Smooth muscle cell (in vitro differentiated cells): Measurements from ENCODE around the gene SLC44A3. TPM values are rescaled to one million over a fixed set of nuclear protein-coding genes. Genes with fewer than 3 reads are reported as not detected.

Experiments
- DNase-seq: peaks from one replicate; lab custom pipeline; 2025; ENCODE audit not compliant: unreplicated experiment; lab: John Stamatoyannopoulos, UW
- H2AFZ ChIP-seq: fragments of 200-600 bp; sonication (generic); 2 replicates; pipeline ENCODE4 v1.6.0; 2016; ENCODE audit warnings: antibody characterized with exemption, low read depth, mild to moderate bottlenecking
- H3F3A ChIP-seq: fragments of 200-600 bp; sonication (generic); 2 replicates; pipeline ENCODE4 v1.6.0; 2017; ENCODE audit warnings: antibody characterized with exemption, low read depth
- H3K27ac ChIP-seq: fragments of 200-600 bp; sonication (generic); 2 replicates; pipeline ENCODE4 v1.5.1; 2016; ENCODE audit warnings: low read depth, mild to moderate bottlenecking
- H3K27me3 ChIP-seq: fragments of 200-600 bp; sonication (generic); 2 replicates; pipeline ENCODE4 v1.6.1; 2016; ENCODE audit warnings: low read depth, mild to moderate bottlenecking
- H3K36me3 ChIP-seq: fragments of 200-600 bp; sonication (generic); 2 replicates; pipeline ENCODE4 v1.5.1; 2016; ENCODE audit warnings: low read depth
- H3K4me1 ChIP-seq: fragments of 200-600 bp; sonication (generic); 2 replicates; pipeline ENCODE4 v1.5.1; 2016; ENCODE audit warnings: low read depth
- H3K4me2 ChIP-seq: fragments of 200-600 bp; sonication (generic); 2 replicates; pipeline ENCODE4 v1.6.0; 2016; ENCODE audit warnings: mild to moderate bottlenecking
- H3K4me3 ChIP-seq: fragments of 200-600 bp; sonication (generic); 2 replicates; pipeline ENCODE4 v1.5.1; 2016; ENCODE audit warnings: mild to moderate bottlenecking
- H3K79me2 ChIP-seq: fragments of 200-600 bp; sonication (generic); 2 replicates; pipeline ENCODE4 v1.6.0; 2016; ENCODE audit warnings: low read depth, mild to moderate bottlenecking
- H3K9ac ChIP-seq: fragments of 200-600 bp; sonication (generic); 2 replicates; pipeline ENCODE4 v1.6.0; 2016; ENCODE audit warnings: low read depth
- H3K9me3 ChIP-seq: fragments of 200-600 bp; sonication (generic); replicated peaks from 2 replicates; pipeline ENCODE4 v1.5.1; 2016; ENCODE audit warnings: low read depth
- H4K20me1 ChIP-seq: fragments of 200-600 bp; sonication (generic); 2 replicates; pipeline ENCODE4 v1.6.0; 2016; ENCODE audit warnings: low read depth
- CTCF ChIP-seq: fragments of 200-600 bp; sonication (generic); IDR thresholded peaks from 2 replicates; pipeline ENCODE4 v1.5.1; 2017; ENCODE audit warnings: borderline replicate concordance, mild to moderate bottlenecking, antibody characterized with exemption; ENCODE audit not compliant: insufficient read depth, poor library complexity, severe bottlenecking
- WGBS: methylation state at CpG from one replicate; pipeline ENCODE4 v1.1.7; 2016; ENCODE audit warnings: low lambda C conversion rate; 5-methylcytosine and 5-hydroxymethylcytosine counted together
- polyA plus RNA-seq: library from polyadenylated mRNA; unstranded; fragments of >200 nt; fragmentation: Nextera tagmentation; extraction: Ambion mirVana; gene quantifications from 2 replicates; pipeline ENCODE4 v1.2.1, GENCODE V29; 2016
- total RNA-seq: library from RNA; depleted of rRNA; stranded (reverse); fragments of >200 nt; gene quantifications from 2 replicates; pipeline ENCODE4 v1.2.3, GENCODE V29; 2014

The SLC44A3 gene
- total and polyA plus RNA-seq, 2 experiments from 2014 or later: 3.2 to 10.0 TPM

GRCh38 chr1:94778808-94779207 lies 41.3 kb upstream of the SLC44A3 start:
- no peak overlapping the region for H3K4me3 ChIP-seq
- no peaks in the 10 kb centered on the region for H3K9me3 ChIP-seq
- H3F3A ChIP-seq: peaks cover 7% of the 10 kb centered on the region
- H2AFZ ChIP-seq: no peak overlapping the region
- no peaks in the 10 kb centered on the region for H4K20me1 ChIP-seq
- H3K9ac ChIP-seq: no peak overlapping the region
- no peaks in the 10 kb centered on the region for H3K36me3 ChIP-seq
- H3K27ac ChIP-seq: no peak overlapping the region
- no peaks in the 10 kb centered on the region for H3K27me3 ChIP-seq
- TF ChIP-seq CTCF: no peak
- H3K4me2 ChIP-seq: no peak overlapping the region
- H3K4me1 ChIP-seq: peaks cover 6% of the 10 kb centered on the region
- H3K79me2 ChIP-seq: no peaks in the 10 kb centered on the region
- no peak for DNase-seq

GRCh38 chr1:94783342-94784189 lies 36.6 kb upstream of the SLC44A3 start:
- Histone ChIP-seq H3F3A (peaks cover 8% of the 10 kb centered on the region), H3K27ac (peak overlapping the region; percentile 57), H3K4me1 (peaks cover 3% of the 10 kb centered on the region), H3K4me3 (no peak overlapping the region), H3K79me2 (no peaks in the 10 kb centered on the region), H3K27me3 (no peaks in the 10 kb centered on the region), H3K9me3 (no peaks in the 10 kb centered on the region), H4K20me1 (no peaks in the 10 kb centered on the region), H3K9ac (no peak overlapping the region), H3K4me2 (peak overlapping the region; percentile 63), H2AFZ (peak overlapping the region; percentile 65), H3K36me3 (no peaks in the 10 kb centered on the region)
- TF ChIP-seq CTCF: no peak
- WGBS: 52% methylated on average over 12 of the region's 12 CpGs
- DNase-seq: no peak

GRCh38 chr1:94784190-94784515 lies 36.0 kb upstream of the SLC44A3 start:
- Histone ChIP-seq H3K4me3 (no peak overlapping the region), H3F3A (peaks cover 6% of the 10 kb centered on the region), H3K9me3 (no peaks in the 10 kb centered on the region), H3K4me1 (no peaks in the 10 kb centered on the region), H3K79me2 (no peaks in the 10 kb centered on the region), H3K27me3 (no peaks in the 10 kb centered on the region), H3K27ac (peak overlapping the region; percentile 57), H4K20me1 (no peaks in the 10 kb centered on the region), H3K36me3 (no peaks in the 10 kb centered on the region), H2AFZ (no peak overlapping the region), H3K4me2 (peak overlapping the region; percentile 63), H3K9ac (no peak overlapping the region)
- TF ChIP-seq CTCF: no peak
- no peak for DNase-seq
- 97% methylated on average over 7 of the region's 7 CpGs for WGBS

GRCh38 chr1:94787691-94788090 lies 32.5 kb upstream of the SLC44A3 start:
- DNase-seq: no peak
- Histone ChIP-seq H3K27ac (no peak overlapping the region), H2AFZ (no peak overlapping the region), H3K79me2 (peaks cover 8% of the 10 kb centered on the region), H4K20me1 (no peaks in the 10 kb centered on the region), H3K4me2 (no peak overlapping the region), H3K4me1 (peaks cover 17% of the 10 kb centered on the region), H3K4me3 (no peak overlapping the region), H3K27me3 (no peaks in the 10 kb centered on the region), H3F3A (peaks cover 17% of the 10 kb centered on the region), H3K9me3 (no peaks in the 10 kb centered on the region), H3K9ac (no peak overlapping the region), H3K36me3 (no peaks in the 10 kb centered on the region)
- WGBS: 93% methylated on average over 1 of the region's 1 CpG
- TF ChIP-seq CTCF: no peak
